GM21576 (cell line): ENCODE data around the gene SGSM2.

Source experiments
- ATAC-seq: cut with Tn5 transposase; IDR thresholded peaks from one replicate; pipeline ENCODE4 v1.9.1; 2021; ENCODE audit warnings: mild to moderate bottlenecking, moderate library complexity; ENCODE audit not compliant: unreplicated experiment

SGSM2 gene

GRCh38 chr17:2366747-2367494 is 29.6 kb downstream of the SGSM2 start:
- no peak for ATAC-seq

GRCh38 chr17:2368359-2368758 is 31.1 kb downstream of the SGSM2 start:
- no peak for ATAC-seq

GRCh38 chr17:2369039-2369438 is 31.7 kb downstream of the SGSM2 start:
- no peak for ATAC-seq

GRCh38 chr17:2369551-2370210 is 32.4 kb downstream of the SGSM2 start:
- no peak for ATAC-seq

GRCh38 chr17:2370211-2370589 is 32.9 kb downstream of the SGSM2 start:
- no peak for ATAC-seq

GRCh38 chr17:2371183-2372130 is 34.2 kb downstream of the SGSM2 start:
- ATAC-seq, result no peak

- ATAC-seq, result no peak
These were observed 34.9 kb downstream of the SGSM2 start for GRCh38 chr17:2372180-2372579.

GRCh38 chr17:2372681-2373080 is 35.4 kb downstream of the SGSM2 start:
- no peak for ATAC-seq

GRCh38 chr17:2373179-2373578 is 35.9 kb downstream of the SGSM2 start:
- ATAC-seq, result no peak

- ATAC-seq, result no peak
These were observed 37.4 kb downstream of the SGSM2 start for GRCh38 chr17:2374549-2375285.

GRCh38 chr17:2375406-2375805 is 38.1 kb downstream of the SGSM2 start:
- ATAC-seq, result no peak

GRCh38 chr17:2376107-2376506 is 38.8 kb downstream of the SGSM2 start:
- ATAC-seq, result no peak

- no peak for ATAC-seq
These were observed 40.4 kb downstream of the SGSM2 start for GRCh38 chr17:2377659-2378058.

GRCh38 chr17:2378905-2379304 is 41.6 kb downstream of the SGSM2 start:
- ATAC-seq, result no peak

- no peak for ATAC-seq
These were observed 42.4 kb downstream of the SGSM2 start for GRCh38 chr17:2379489-2380225.

- no peak for ATAC-seq
These were observed 43.1 kb downstream of the SGSM2 start for GRCh38 chr17:2380226-2380922.

GRCh38 chr17:2380950-2381649 is 43.8 kb downstream of the SGSM2 start:
- ATAC-seq, result no peak

- ATAC-seq, result no peak
These were observed 46.4 kb downstream of the SGSM2 start for GRCh38 chr17:2383628-2384167.
